Gastroesophageal sphincter (tissue), 3 donors: ENCODE results near the gene APPL1.

Experiments used
- POLR2A ChIP-seq, 2 donors: fragments of 450-650 bp; IDR thresholded peaks; one replicate each; pipeline ENCODE4 v1.6.1; 2017; ENCODE audit warnings: antibody characterized with exemption in 2 of 2, mild to moderate bottlenecking in 2 of 2, moderate library complexity in 1 of 2
- POLR2AphosphoS5 ChIP-seq: sonication (generic); formaldehyde crosslinking; IDR thresholded peaks from one replicate; pipeline ENCODE4 v1.6.1; 2017; ENCODE audit warnings: antibody characterized with exemption
- TF ChIP-seq, protein P1 (sequence below), 4 experiments: fragments of 200-600 bp in 2 of 4; fragments of 450-650 bp in 2 of 4; sonication (generic) in 1 of 4; IDR thresholded peaks; one replicate each; pipeline ENCODE4 v1.5.1; 2017 to 2019; ENCODE audit warnings: antibody characterized with exemption in 4 of 4, mild to moderate bottlenecking in 2 of 4, moderate library complexity in 2 of 4

DNA sequence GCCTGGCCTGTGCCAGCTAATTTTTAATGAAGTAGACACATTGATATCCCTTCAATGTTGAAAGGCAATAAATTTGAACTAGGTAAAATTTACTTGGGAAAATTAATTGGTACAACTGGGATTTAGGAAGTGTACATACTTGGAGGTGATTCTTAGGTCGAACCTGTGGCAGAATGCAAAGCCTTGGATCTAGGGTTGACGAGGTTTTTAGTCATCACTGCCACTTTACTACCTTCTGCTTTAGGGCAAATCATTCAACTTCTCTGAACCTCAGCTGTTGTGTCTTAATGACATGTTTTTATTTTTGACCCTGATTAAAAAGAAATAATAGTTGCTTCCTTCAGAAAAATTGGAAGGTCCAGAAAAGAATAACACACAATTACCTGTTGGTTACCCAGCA, 2.5 kb downstream of the APPL1 start:
- TF ChIP-seq POLR2A (IDR thresholded peaks at IDR 0.05) (no peak), POLR2AphosphoS5 (no peak)
- TF ChIP-seq, protein P1, sequence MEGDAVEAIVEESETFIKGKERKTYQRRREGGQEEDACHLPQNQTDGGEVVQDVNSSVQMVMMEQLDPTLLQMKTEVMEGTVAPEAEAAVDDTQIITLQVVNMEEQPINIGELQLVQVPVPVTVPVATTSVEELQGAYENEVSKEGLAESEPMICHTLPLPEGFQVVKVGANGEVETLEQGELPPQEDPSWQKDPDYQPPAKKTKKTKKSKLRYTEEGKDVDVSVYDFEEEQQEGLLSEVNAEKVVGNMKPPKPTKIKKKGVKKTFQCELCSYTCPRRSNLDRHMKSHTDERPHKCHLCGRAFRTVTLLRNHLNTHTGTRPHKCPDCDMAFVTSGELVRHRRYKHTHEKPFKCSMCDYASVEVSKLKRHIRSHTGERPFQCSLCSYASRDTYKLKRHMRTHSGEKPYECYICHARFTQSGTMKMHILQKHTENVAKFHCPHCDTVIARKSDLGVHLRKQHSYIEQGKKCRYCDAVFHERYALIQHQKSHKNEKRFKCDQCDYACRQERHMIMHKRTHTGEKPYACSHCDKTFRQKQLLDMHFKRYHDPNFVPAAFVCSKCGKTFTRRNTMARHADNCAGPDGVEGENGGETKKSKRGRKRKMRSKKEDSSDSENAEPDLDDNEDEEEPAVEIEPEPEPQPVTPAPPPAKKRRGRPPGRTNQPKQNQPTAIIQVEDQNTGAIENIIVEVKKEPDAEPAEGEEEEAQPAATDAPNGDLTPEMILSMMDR (IDR thresholded peaks at IDR 0.05): no peak
